Renal cortical epithelial cell (primary cell): ENCODE measurements around the gene TMEM145. TPM values are rescaled to one million over a fixed set of nuclear protein-coding genes. Genes with fewer than 3 reads are reported as not detected.
"Not testable (repeated sequence)": the region's sequence is repeated elsewhere in the genome, so short reads cannot be mapped to it uniquely, and the experiment has no call there.

Source experiments
- DNase-seq: peaks from one replicate; pipeline ENCODE4 v3.0.0-alpha.2; 2011; ENCODE audit warnings: low read depth
- total RNA-seq: library from RNA; depleted of rRNA; stranded (reverse); fragments of >200 nt; gene quantifications from 2 replicates; pipeline ENCODE4 v1.2.3, GENCODE V29; 2014

Gene TMEM145
- not detected in 2 replicates for total RNA-seq

GRCh38 chr19:42313096-42313839, at the start of gene TMEM145:
TSS of gene TMEM145 (plus strand) at chr19:42313309. CDS start at chr19:42313377, 68 bp downstream.
- peak; percentile 17 for DNase-seq

- not testable (repeated sequence) for DNase-seq
These were observed 47.0 kb upstream of the TMEM145 start for GRCh38 chr19:42266105-42266504.

- not testable (repeated sequence) for DNase-seq
These were observed 46.0 kb upstream of the TMEM145 start for GRCh38 chr19:42266928-42267603.

GRCh38 chr19:42267644-42268141, 45.4 kb upstream of the TMEM145 start:
- no peak for DNase-seq

GRCh38 chr19:42268142-42268703, 44.9 kb upstream of the TMEM145 start:
- DNase-seq, result peak; percentile 97

- peak; percentile 100 for DNase-seq
These were observed 44.2 kb upstream of the TMEM145 start, which contains the start of gene CIC for GRCh38 chr19:42268704-42269477. TSS of gene CIC (plus strand) at chr19:42269252. CDS start at chr19:42271784, 2,532 bp downstream.

GRCh38 chr19:42269478-42270345, 43.4 kb upstream of the TMEM145 start:
- DNase-seq, result no peak

- peak; percentile 53 for DNase-seq
These were observed 42.6 kb upstream of the TMEM145 start for GRCh38 chr19:42270346-42271044.

GRCh38 chr19:42271045-42271419, 42.1 kb upstream of the TMEM145 start:
- DNase-seq, result no peak

GRCh38 chr19:42271861-42272534, 41.1 kb upstream of the TMEM145 start:
- no peak for DNase-seq

GRCh38 chr19:42272535-42272897, 40.6 kb upstream of the TMEM145 start:
- no peak for DNase-seq

GRCh38 chr19:42272989-42273406, 40.1 kb upstream of the TMEM145 start:
- DNase-seq, result no peak

- no peak for DNase-seq
These were observed 39.6 kb upstream of the TMEM145 start for GRCh38 chr19:42273407-42274064.

- DNase-seq, result no peak
These were observed 38.9 kb upstream of the TMEM145 start for GRCh38 chr19:42274065-42274682.

GRCh38 chr19:42275103-42275502, 38.0 kb upstream of the TMEM145 start:
- DNase-seq, result no peak

- DNase-seq, result no peak
These were observed 37.6 kb upstream of the TMEM145 start for GRCh38 chr19:42275517-42275916.

- DNase-seq, result no peak
These were observed 36.8 kb upstream of the TMEM145 start for GRCh38 chr19:42276284-42276683.

GRCh38 chr19:42276821-42277220, 36.3 kb upstream of the TMEM145 start:
- DNase-seq, result no peak
